ENCODE results near the gene ARHGEF16. TPM values are rescaled to one million over a fixed set of nuclear protein-coding genes. Genes with fewer than 3 reads are reported as not detected.

ARHGEF16 gene
- total RNA-seq, 1 donor from 2014 or later, result 10.6 TPM

DNA sequence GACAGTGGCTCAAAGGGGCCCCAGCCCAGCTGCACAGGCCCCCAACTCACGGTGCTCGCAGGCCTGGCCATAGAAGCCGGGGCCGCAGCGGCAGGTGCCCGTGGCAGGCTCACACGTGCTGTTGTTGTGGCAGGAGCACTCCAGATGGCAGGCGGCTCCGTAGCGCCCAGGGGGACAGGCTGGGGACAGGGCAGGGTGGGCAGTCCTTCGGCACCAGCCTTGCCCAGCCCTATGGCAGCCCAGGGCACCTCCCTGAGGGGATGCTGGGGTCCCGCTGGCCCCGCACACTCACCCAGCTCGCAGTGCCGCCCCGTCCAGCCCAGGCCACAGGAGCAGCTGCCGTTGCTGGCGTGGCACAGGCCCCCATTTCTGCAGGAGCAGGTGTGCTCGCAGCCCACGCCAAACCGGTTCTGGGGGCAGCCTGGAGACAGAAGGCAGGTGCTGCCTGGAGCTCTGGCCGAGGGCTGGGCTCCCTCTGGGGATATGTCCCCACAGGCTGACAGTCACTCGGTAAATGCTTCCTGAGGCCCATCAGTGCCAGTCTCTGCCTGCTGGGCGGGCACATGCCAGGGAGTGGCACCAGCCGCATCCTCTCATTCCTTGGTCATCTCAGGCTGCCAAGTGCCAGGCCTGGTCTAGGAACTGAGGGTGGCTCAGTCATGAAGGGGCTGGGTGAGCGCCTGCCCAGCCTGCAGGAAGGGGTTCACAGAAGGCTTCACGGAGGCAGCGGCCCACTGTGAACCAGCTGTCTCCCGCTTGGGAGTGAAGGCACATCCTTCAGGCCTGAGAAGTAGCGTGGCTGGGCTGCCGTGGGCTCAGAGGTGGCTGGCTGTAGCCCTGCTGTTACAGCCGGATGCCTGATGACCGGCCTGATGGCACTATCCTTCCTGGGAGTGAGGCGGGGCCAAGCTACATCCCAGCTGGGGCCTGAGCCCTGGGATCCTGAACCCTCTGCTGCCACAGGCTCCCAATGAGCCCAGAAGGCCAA lies 40.1 kb downstream of the ARHGEF16 start:
- Histone ChIP-seq H3K9me3 (no peaks in the 10 kb centered on the region), H3K27me3 (ENCODE audit: low read depth) (no peaks in the 10 kb centered on the region), H3K27ac (no peak overlapping the region), H3K36me3 (peaks cover 57% of the 10 kb centered on the region), H3K4me3 (no peak overlapping the region), H3K4me1 (peaks cover 10% of the 10 kb centered on the region)
- ATAC-seq, result no peak
- intact Hi-C loops (cut with DNase I), result no loop called here
- TF ChIP-seq, protein P1, sequence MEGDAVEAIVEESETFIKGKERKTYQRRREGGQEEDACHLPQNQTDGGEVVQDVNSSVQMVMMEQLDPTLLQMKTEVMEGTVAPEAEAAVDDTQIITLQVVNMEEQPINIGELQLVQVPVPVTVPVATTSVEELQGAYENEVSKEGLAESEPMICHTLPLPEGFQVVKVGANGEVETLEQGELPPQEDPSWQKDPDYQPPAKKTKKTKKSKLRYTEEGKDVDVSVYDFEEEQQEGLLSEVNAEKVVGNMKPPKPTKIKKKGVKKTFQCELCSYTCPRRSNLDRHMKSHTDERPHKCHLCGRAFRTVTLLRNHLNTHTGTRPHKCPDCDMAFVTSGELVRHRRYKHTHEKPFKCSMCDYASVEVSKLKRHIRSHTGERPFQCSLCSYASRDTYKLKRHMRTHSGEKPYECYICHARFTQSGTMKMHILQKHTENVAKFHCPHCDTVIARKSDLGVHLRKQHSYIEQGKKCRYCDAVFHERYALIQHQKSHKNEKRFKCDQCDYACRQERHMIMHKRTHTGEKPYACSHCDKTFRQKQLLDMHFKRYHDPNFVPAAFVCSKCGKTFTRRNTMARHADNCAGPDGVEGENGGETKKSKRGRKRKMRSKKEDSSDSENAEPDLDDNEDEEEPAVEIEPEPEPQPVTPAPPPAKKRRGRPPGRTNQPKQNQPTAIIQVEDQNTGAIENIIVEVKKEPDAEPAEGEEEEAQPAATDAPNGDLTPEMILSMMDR (IDR thresholded peaks at IDR 0.05), result no peak
- DNase-seq, result no peak

DNA sequence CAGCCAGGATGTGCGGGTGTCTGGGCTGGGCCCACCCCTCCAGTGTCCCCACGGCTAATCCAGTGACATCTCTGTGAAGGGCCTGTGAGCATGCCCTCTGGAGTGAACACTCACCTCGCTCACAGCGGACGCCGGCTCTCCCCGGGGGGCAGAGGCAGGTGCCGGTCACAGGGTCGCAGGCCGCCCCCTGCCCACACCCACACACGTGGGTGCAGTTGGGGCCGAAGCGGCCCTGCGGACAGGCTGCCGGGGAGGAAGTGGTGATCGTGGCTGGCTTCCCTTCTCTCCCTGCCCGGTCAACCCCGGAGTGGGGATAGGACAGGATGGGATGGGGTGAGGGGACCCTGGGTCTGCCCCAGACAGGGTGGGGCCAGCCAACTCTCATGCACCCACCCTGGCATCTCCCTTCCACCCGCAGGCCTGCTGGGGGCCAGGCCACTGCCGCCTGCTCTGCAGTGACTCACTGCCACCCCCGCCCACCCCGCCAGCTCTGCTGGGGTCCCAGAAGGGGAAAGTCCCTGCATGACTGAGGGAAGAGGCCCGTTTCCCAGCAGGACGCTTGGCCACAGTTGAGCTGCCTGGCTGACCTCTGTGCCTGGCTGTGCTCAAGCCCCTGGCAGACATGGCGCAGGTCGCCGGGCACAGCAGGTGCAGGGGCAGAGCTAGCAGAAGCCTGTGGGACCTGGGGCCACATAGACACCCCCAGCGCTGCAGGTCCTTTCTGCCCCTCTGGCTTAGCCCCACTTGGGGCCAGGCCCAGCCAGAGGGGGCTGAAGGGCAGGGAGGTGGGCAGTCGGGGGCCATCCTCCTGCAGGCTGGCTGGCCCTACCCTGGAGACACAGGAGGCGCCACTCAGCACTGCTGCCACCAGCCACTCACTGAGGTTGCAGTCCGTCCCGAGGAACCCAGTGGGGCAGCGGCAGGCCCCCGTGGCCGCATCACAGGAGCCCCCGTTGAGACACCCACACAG lies 41.6 kb downstream of the ARHGEF16 start:
- DNase-seq, result no peak
- TF ChIP-seq, protein P1 (IDR thresholded peaks at IDR 0.05), result no peak
- H3K4me3 ChIP-seq, result no peak overlapping the region
- peaks cover 59% of the 10 kb centered on the region for H3K36me3 ChIP-seq
- no peaks in the 10 kb centered on the region for H3K27me3 ChIP-seq (ENCODE audit: low read depth)
- intact Hi-C loops (cut with DNase I), result no loop called here
- H3K4me1 ChIP-seq, result peaks cover 8% of the 10 kb centered on the region
- ATAC-seq, result no peak
- no peak overlapping the region for H3K27ac ChIP-seq
- no peaks in the 10 kb centered on the region for H3K9me3 ChIP-seq

DNA sequence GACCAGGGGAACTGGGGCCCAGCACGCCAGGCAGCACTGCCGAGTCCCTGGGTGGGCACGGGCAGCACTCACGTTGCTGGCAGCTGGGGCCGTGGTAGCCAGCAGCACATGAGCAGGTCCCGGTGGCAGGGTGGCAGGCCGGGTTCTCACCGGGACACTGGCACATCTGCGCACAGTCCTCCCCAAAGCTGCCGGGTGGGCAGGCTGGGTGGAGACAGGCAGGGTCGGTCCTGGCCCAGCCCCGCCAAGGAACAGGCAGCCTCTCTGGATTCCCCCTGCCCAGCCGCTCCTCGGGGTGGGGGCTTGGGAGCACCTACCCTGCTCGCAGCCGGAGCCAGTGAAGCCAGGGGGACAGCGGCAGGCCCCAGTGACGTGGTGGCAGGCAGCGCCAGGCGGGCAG lies 42.5 kb downstream of the ARHGEF16 start:
- no peaks in the 10 kb centered on the region for H3K27me3 ChIP-seq (ENCODE audit: low read depth)
- no peaks in the 10 kb centered on the region for H3K9me3 ChIP-seq
- no peak overlapping the region for H3K27ac ChIP-seq
- intact Hi-C loops (cut with DNase I), result no loop called here
- no peak overlapping the region for H3K4me3 ChIP-seq
- no peaks in the 10 kb centered on the region for H3K4me1 ChIP-seq
- peaks cover 64% of the 10 kb centered on the region for H3K36me3 ChIP-seq
- DNase-seq (no peak), ATAC-seq (no peak)
- TF ChIP-seq, protein P1 (IDR thresholded peaks at IDR 0.05), result no peak

DNA sequence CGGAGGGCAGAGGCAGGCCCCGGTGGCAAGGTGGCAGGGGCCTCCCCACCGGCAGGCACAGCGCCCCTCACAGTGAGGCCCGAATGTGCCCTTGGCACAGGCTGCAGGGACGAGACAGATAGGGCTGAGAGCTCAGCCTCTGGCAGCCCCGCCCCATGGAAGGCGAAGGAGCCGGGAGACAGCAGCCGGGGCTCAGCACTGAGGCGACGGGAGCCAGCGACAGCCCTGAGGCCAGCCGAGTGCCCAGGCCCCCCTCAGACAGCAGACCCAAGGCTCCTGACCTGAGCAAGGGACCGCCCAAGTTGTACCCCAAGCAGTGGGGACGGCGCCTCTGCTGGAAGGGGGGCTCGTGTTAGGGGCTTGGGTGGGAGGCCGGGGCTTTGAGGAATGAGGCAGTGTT lies 43.1 kb downstream of the ARHGEF16 start:
- TF ChIP-seq, protein P1 (IDR thresholded peaks at IDR 0.05), result no peak
- H3K27me3 ChIP-seq (ENCODE audit: low read depth), result no peaks in the 10 kb centered on the region
- no peaks in the 10 kb centered on the region for H3K9me3 ChIP-seq
- no peaks in the 10 kb centered on the region for H3K4me1 ChIP-seq
- intact Hi-C loops (cut with DNase I), result no loop called here
- H3K4me3 ChIP-seq, result no peak overlapping the region
- H3K36me3 ChIP-seq, result peaks cover 64% of the 10 kb centered on the region
- no peak for ATAC-seq
- DNase-seq, result no peak
- H3K27ac ChIP-seq, result no peak overlapping the region

DNA sequence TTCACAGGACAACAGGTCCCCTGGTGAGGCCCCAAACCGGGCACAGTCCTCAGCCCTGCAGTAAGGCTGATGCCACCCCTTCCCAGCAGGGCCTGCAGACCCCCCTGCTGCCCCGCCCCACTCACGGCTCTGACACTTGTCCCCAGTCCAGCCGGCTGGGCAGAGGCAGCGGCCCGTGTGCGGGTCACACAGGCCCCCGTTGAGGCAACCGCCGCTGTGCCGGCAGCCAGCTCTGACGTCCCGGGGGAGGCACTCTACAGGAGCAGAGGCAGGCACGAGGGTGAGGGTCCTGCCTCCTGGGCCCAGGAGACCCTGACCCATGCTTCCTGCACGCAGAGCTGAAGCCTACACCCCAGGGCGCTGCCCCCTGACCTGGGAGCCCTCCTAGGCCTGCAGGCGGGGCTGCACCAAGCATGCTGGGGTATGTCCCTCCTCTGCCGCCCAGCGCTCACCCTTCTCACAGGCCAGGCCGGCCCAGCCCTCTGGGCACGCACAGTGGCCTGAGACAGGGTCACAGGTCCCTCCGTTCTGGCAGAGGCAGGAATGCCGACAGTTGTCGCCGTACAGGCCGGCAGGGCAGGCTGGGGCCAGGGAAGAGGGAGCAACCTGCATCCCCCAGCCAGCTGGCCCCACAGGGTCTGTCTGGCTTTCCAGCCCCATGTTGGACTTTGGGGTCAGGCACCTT lies 43.9 kb downstream of the ARHGEF16 start:
- DNase-seq, result no peak
- peaks cover 64% of the 10 kb centered on the region for H3K36me3 ChIP-seq
- TF ChIP-seq, protein P1 (IDR thresholded peaks at IDR 0.05), result no peak

More for the DNA sequence above, 43.9 kb downstream of the ARHGEF16 start:
- ATAC-seq, result no peak
- Histone ChIP-seq H3K9me3 (no peaks in the 10 kb centered on the region), H3K27ac (no peak overlapping the region), H3K27me3 (ENCODE audit: low read depth) (no peaks in the 10 kb centered on the region), H3K4me3 (no peak overlapping the region), H3K4me1 (no peaks in the 10 kb centered on the region)
- intact Hi-C loops (cut with DNase I), result no loop called here
